ENCODE results near the gene VPS25.

VPS25 gene

GRCh38 chr17:42748202-42748907, 24.9 kb upstream of the VPS25 start:
- TF ChIP-seq POLR2AphosphoS5 (IDR thresholded peaks at IDR 0.05; ENCODE audit: low read depth, low read length): no peak
- TF ChIP-seq POU2F2 (IDR thresholded peaks at IDR 0.05; ENCODE audit: low read depth, low read length): no peak
- no peak for TF ChIP-seq PAX5 (IDR thresholded peaks at IDR 0.05; ENCODE audit: insufficient read depth, low read length, severe bottlenecking)
- TF ChIP-seq POLR2A (IDR thresholded peaks at IDR 0.05; ENCODE audit: low read depth, low read length): no peak
- no peak for TF ChIP-seq SPI1 (IDR thresholded peaks at IDR 0.05; ENCODE audit: low read depth, low read length)
- no peak for TF ChIP-seq TAF1 (IDR thresholded peaks at IDR 0.05; ENCODE audit: low read depth, low read length)
- FAIRE-seq (no peak), DNase-seq (ENCODE audit: insufficient read length, low spot score) (no peak)

DNA sequence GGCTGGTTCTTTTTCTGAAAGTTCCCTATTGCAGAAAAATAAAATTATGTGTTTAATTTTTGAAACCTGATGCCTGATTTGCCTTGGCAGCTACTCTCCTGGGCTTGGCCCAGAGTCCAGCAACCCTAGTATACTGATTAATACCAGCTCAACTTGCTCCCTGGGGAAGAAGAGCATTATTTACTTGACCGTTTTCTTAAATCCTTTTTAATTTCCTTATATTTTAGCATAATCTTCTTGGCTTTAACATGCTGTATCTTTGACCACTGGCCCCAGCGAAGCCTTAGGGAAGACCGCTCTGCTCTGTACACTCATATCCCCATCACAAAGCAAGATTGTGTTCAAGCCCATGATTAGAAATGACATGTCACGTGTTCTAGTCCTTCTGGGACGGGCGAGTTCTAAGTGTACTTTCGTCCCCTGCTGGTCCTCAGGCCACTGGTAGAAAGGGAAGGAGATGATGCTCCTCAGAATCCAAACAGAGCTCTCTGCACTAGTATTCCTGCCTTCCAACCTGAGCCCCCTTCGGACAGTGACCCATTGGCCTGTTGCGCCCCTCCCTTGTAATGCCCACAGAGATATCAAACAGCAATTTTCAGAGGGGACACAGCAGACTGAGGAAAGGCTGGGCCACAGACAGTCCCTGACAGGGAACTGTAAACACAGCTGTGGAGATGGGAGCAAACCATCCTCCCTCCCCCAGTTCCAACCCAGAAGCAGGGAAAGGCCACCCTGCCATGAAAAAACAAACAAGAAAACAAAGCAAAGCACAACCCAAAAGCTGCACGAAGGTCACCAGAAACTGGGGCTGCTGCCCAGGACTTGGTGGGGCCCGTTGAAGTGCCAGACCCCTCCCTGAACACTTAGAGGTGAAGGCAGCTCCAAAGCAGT, 24.1 kb upstream of the VPS25 start:
- DNase-seq (ENCODE audit: insufficient read length, low spot score) (no peak), FAIRE-seq (no peak)
- TF ChIP-seq SPI1 (IDR thresholded peaks at IDR 0.05; ENCODE audit: low read depth, low read length) (no peak), POLR2AphosphoS5 (IDR thresholded peaks at IDR 0.05; ENCODE audit: low read depth, low read length) (no peak), TAF1 (IDR thresholded peaks at IDR 0.05; ENCODE audit: low read depth, low read length) (no peak), PAX5 (IDR thresholded peaks at IDR 0.05; ENCODE audit: insufficient read depth, low read length, severe bottlenecking) (no peak), POLR2A (IDR thresholded peaks at IDR 0.05; ENCODE audit: low read depth, low read length) (no peak), POU2F2 (IDR thresholded peaks at IDR 0.05; ENCODE audit: low read depth, low read length) (no peak)

DNA sequence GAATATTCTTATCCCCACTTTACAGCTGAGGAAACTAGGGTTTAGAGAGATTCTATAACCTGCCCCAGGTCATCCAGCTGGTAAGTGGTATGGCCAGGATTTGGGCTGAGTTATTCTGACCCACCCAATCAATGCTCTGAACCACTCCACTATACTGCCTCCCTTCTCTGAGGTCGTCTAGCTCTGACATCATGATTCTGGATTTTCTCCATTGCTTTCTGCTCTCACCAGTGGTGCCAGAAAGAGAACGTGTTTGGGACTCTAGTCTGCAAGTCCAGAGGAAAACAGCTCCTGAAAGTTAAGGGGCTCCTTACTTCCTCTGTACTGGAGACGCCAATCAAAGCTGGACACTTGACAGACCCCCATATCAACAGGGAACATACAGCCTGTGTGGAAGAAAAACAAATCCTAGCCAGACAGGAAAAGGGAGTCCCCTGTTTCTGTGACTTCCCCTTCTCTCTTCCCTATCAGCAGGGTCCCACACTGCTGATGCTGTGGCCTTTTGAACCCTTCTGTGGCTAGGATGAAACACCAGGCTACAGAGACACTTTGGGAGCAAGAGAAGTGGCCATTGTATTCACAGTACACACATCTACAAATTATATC, 22.4 kb upstream of the VPS25 start:
- no peak for TF ChIP-seq POLR2A (IDR thresholded peaks at IDR 0.05; ENCODE audit: low read depth, low read length)
- no peak for TF ChIP-seq SPI1 (IDR thresholded peaks at IDR 0.05; ENCODE audit: low read depth, low read length)
- TF ChIP-seq TAF1 (IDR thresholded peaks at IDR 0.05; ENCODE audit: low read depth, low read length): no peak
- no peak for TF ChIP-seq POU2F2 (IDR thresholded peaks at IDR 0.05; ENCODE audit: low read depth, low read length)
- no peak for TF ChIP-seq PAX5 (IDR thresholded peaks at IDR 0.05; ENCODE audit: insufficient read depth, low read length, severe bottlenecking)
- no peak for TF ChIP-seq POLR2AphosphoS5 (IDR thresholded peaks at IDR 0.05; ENCODE audit: low read depth, low read length)
- no peak for DNase-seq (ENCODE audit: insufficient read length, low spot score)

DNA sequence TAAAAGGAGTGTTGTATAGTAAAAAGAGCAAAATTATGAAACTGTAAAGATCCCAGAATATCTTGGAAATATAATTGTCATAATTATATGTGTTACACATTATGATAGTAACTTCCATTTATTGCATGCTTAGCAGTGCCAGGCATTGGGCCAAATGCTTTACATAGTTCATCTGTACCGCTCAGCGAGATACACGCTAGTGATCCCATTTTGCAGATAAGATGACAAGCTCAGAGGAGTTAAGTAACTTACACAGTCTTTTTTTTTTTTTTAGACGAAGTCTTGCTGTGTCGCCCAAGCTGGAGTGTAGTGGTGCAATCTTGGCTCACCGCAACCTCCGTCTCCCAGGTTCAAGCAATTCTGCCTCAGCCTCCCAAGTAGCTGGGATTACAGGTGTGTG, 21.6 kb upstream of the VPS25 start:
- TF ChIP-seq POU2F2 (IDR thresholded peaks at IDR 0.05; ENCODE audit: low read depth, low read length): no peak
- TF ChIP-seq POLR2A (IDR thresholded peaks at IDR 0.05; ENCODE audit: low read depth, low read length): no peak
- TF ChIP-seq SPI1 (IDR thresholded peaks at IDR 0.05; ENCODE audit: low read depth, low read length): no peak
- no peak for TF ChIP-seq POLR2AphosphoS5 (IDR thresholded peaks at IDR 0.05; ENCODE audit: low read depth, low read length)
- TF ChIP-seq PAX5 (IDR thresholded peaks at IDR 0.05; ENCODE audit: insufficient read depth, low read length, severe bottlenecking): no peak
- TF ChIP-seq TAF1 (IDR thresholded peaks at IDR 0.05; ENCODE audit: low read depth, low read length): no peak
- FAIRE-seq: no peak
- no peak for DNase-seq (ENCODE audit: insufficient read length, low spot score)

More for the DNA sequence above, 22.4 kb upstream of the VPS25 start:
- no peak for FAIRE-seq

- FAIRE-seq: no peak
- no peak for DNase-seq (ENCODE audit: insufficient read length, low spot score)
- TF ChIP-seq TAF1 (IDR thresholded peaks at IDR 0.05; ENCODE audit: low read depth, low read length) (no peak), POLR2AphosphoS5 (IDR thresholded peaks at IDR 0.05; ENCODE audit: low read depth, low read length) (no peak), POU2F2 (IDR thresholded peaks at IDR 0.05; ENCODE audit: low read depth, low read length) (no peak), POLR2A (IDR thresholded peaks at IDR 0.05; ENCODE audit: low read depth, low read length) (no peak), PAX5 (IDR thresholded peaks at IDR 0.05; ENCODE audit: insufficient read depth, low read length, severe bottlenecking) (no peak), SPI1 (IDR thresholded peaks at IDR 0.05; ENCODE audit: low read depth, low read length) (no peak)
Measured at GRCh38 chr17:42754782-42755181, 18.5 kb upstream of the VPS25 start.

- TF ChIP-seq SPI1 (IDR thresholded peaks at IDR 0.05; ENCODE audit: low read depth, low read length) (peak; percentile 81), POU2F2 (IDR thresholded peaks at IDR 0.05; ENCODE audit: low read depth, low read length) (no peak), POLR2AphosphoS5 (IDR thresholded peaks at IDR 0.05; ENCODE audit: low read depth, low read length) (no peak), TAF1 (IDR thresholded peaks at IDR 0.05; ENCODE audit: low read depth, low read length) (no peak)
- FAIRE-seq: peak; percentile 80
- no peak for DNase-seq (ENCODE audit: insufficient read length, low spot score)
Measured at GRCh38 chr17:42759982-42760651, 13.1 kb upstream of the VPS25 start.

DNA sequence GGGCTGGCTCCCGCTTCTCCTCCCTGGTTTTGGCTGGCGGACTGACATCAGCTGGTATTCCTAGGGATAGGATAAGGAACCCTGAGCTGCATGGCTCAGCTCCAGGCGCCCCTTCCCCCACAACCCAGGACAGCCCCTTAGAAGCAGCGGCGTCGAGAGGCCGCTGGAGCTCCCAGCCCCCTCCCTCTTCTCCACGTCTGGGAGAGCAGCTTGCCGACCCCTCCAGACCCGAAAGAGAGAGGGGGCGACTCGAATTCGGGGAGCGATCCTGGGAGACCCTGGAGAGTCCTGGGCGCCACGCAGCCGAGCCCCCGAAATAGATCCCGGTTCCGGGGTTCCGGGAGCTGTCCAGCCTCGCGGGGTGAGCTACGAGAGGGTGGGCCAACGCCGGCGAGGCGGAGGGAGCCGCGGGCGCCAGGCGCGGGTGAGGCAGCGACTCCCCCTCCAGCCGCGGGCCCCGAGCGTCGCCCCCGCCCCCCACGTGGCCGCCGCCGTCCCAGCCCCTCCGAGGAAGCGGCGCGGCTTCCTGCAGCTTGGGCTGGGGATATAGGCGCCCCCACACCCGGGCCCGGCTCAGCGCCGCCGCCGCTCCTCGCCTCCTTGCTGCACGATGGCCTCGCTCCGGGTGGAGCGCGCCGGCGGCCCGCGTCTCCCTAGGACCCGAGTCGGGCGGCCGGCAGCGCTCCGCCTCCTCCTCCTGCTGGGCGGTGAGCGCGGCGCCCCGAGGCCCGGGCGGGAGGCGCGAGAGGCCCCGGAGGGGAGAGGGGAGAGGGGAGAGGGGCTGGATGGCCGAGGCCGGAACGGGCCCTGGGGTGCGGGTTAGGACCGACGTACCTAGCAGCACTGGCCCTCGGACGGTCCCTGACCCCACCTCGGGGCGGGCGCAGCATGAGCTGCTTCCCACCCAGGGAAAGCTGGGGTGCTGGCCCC, 12.3 kb upstream of the VPS25 start, which contains the start of gene RAMP2:
Gene RAMP2 (plus strand): TSS at position 576 of the 930 bp plus-strand sequence. CDS start 35 bp downstream, at position 611.
- FAIRE-seq (peak; percentile 20), DNase-seq (ENCODE audit: insufficient read length, low spot score) (no peak)
- TF ChIP-seq POLR2A (IDR thresholded peaks at IDR 0.05; ENCODE audit: low read depth, low read length): no peak

- FAIRE-seq (no peak), DNase-seq (ENCODE audit: insufficient read length, low spot score) (no peak)
- no peak for TF ChIP-seq POU2F2 (IDR thresholded peaks at IDR 0.05; ENCODE audit: low read depth, low read length)
- TF ChIP-seq POLR2AphosphoS5 (IDR thresholded peaks at IDR 0.05; ENCODE audit: low read depth, low read length): no peak
- TF ChIP-seq TAF1 (IDR thresholded peaks at IDR 0.05; ENCODE audit: low read depth, low read length): no peak
- TF ChIP-seq PAX5 (IDR thresholded peaks at IDR 0.05; ENCODE audit: insufficient read depth, low read length, severe bottlenecking): no peak
- no peak for TF ChIP-seq SPI1 (IDR thresholded peaks at IDR 0.05; ENCODE audit: low read depth, low read length)
- TF ChIP-seq POLR2A (IDR thresholded peaks at IDR 0.05; ENCODE audit: low read depth, low read length): no peak
Measured at GRCh38 chr17:42761638-42762037, 11.6 kb upstream of the VPS25 start.

Measured in GM12891 (cell line).